ENCODE results near the gene KDM1B.
"Not testable (repeated sequence)": the region's sequence is repeated elsewhere in the genome, so short reads cannot be mapped to it uniquely, and the experiment has no call there.

The KDM1B gene

DNA sequence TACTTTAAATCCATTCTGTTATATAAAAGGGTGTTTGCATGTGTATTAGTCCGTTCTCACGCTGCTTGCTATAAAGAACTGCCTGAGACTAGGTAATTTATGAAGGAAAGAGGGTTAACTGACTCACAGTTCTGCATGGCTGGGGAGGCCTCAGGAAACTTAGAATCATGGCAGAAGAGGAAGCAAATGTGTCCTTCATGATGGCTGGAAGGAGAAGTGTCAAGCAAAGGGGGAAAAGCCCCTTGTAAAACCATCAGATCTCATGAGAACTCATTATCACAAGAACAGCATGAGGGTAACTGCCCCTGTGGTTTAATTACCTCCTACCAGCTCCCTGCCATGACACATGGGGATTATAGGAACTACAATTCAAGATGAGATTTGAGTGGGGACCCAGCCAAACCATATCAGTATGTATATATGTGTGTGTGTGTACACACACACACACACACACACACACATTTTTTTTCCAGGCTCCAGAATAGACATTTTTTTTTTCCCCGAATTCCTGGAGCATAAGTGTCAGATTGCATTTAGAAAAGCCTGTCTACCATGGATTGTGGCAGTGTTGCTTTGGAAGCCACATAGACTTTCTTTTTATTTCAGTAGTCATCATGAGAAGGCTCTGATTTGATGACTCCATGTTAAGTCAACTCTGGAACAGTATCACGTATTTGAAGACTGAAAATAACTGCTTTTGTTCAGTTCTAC, 31.5 kb downstream of the KDM1B start:
- no peak for DNase-seq (ENCODE audit: low spot score)

DNA sequence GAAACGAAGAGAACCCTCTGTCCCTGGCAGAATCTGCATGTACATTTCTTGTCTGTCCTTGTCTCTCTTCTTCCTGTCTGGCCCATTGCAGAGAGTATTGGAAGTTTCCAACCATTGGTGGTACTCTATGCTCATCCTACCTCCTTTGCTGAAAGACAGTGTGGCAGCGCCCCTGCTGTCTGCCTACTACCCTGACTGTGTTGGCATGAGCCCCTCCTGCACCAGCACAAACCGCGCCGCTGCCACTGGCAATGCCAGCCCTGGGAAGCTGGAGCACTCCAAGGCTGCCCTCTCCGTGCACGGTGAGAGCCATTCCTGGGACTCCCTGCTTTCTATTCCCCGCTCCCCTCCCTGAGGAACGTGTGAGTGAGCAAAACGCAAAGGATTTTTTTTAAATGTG, 32.5 kb downstream of the KDM1B start:
- DNase-seq (ENCODE audit: low spot score) = no peak

DNA sequence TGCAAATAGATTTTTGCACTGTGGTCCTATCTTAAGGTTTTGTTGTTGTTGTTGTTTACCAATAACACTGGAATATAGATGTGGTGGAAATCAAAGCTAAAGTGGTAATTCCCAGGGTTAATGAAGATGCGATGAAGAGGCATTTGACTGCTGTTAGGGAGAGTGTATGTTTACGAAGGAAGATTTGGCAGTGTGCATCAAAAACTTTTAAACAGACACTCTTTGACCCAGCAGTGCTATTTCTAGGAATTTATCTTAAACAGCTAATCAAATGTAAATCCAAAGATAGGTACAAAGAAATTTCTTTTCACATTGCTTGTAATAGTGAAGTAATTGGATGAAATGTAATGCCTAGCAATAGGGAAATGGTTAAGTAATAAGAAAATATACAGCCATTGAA, 34.0 kb downstream of the KDM1B start:
- no peak for DNase-seq (ENCODE audit: low spot score)

DNA sequence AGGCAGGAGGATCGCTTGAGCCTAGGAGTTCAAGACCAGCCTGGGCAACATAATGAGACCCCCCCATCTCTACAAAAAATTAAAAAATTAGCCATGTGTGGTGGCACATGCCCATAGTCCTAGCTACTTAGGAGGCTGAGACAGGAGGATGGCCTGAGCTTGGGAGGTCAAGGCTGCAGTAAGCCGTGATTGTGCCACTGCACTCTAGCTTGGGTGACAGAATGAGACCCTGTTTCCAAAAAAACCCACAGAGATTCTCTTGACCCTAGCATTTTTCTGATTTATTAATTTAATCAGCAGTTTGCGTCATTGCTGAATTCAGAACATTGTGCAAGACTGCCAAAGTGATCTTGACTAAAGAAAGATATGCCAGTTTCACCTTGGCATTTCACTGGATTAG, 36.8 kb downstream of the KDM1B start:
- DNase-seq (ENCODE audit: low spot score) = no peak

DNA sequence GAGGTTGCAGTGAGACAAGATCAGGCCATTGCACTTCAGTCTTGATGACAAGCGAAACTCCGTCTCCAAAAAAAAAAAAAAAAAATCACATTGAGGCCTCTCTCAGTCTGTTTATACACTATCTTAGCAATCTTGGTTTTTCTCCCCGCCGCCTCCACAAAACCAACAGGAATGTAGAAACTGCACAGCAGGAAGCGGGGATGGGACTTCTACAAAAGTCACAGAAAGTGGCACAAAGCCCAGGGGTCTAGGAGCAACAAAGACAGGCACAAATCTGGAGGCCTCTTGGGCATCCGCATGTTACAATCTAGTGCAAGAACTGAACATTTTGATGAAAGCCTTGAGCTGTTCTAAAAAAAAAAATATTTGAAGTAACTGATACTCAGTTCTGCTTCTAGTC, 48.6 kb downstream of the KDM1B start:
- DNase-seq (ENCODE audit: low spot score) = no peak

DNA sequence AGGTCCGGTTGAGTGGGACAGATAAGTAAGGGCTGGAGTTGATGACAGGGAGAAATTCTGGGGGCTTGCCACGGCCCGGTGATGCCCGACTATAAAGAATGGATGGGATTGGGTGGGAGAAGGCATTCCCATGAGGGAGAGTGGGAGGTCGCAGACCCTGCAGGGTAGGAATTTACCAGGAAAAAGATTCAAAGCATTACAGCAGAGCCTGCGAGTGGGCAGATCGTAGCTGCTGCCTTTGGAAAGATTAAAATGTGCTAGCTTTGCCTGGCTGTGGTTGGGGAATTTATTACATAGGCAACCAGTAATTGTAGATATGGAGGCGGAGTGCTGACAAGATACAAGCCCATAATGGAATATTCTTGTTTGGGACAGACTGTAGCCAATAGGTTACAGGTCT, 49.5 kb downstream of the KDM1B start:
- DNase-seq (ENCODE audit: low spot score) = no peak

DNA sequence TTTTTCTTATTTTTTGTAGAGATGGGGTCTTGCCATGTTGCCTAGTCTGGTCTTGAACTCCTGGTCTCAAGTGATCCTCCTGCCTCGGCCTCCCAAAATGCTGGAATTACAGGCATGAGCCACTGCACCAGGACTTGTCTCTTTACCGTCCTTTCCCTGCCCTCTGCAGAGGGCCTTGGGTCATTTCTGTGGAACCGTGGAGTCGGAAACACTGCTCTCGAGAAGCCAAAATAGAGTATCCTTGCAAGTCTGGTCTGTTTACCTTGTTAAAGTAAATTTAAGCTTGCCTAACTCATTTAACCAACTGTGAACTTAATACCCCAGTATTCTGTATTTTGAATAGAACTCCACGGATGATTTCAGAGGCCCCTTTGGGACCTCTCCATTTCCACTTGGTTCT, 51.4 kb downstream of the KDM1B start:
- DNase-seq (ENCODE audit: low spot score) = no peak

DNA sequence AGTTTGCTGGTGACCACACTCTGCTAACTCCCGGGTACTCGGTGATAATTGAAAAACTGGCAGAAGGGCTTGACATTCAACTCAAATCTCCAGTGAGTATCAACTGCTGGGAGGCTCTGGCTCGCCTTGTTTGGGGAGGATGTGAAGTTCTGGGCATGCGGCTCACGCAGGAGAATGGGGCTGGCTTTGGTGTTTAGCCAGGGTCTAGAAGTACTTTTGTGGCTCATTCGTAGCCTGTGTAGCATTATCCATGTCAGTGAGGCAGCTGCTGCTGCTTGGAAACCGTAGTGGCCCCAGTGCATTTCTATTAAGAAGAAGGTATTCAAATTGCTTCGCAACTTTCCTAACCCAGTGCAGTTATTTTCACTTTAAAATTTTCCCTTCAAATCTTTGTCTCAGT, 52.2 kb downstream of the KDM1B start:
- DNase-seq (ENCODE audit: low spot score) = peak; percentile 18

DNA sequence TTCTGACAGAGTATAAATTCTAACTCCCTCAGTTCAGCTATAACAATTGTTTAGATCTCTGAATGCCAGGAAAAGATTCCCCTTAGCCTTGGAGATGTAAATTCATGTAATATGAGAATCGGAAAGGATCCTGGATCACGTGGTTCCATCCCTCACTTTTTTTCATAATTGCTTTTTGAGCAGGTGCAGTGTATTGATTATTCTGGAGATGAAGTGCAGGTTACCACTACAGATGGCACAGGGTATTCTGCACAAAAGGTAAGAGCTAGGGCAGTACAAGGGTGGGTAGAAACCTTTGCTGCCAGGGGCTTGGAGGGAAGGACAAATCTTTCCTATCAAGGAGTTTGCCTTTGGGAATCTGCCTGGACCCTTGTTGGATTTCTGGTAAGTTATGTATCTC, 52.7 kb downstream of the KDM1B start:
- no peak for DNase-seq (ENCODE audit: low spot score)

DNA sequence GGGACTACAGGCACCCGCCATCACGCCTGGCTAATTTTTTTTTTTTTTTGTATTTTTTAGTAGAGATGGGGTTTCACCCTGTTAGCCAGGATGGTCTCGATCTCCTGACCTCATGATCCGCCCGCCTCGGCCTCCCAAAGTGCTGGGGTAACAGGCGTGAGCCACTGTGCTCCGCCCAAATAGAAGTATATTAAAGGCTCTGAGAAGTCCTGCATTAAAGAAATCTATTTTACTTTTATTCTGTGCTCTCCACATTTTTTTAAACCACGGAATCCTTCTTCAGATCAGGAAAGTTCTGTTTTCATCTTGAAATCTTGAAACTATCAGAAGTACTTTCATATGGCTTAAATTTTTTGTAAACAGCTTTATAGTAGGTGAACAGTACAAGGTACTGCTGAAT, 53.6 kb downstream of the KDM1B start:
- not testable (repeated sequence) for DNase-seq (ENCODE audit: low spot score)

DNA sequence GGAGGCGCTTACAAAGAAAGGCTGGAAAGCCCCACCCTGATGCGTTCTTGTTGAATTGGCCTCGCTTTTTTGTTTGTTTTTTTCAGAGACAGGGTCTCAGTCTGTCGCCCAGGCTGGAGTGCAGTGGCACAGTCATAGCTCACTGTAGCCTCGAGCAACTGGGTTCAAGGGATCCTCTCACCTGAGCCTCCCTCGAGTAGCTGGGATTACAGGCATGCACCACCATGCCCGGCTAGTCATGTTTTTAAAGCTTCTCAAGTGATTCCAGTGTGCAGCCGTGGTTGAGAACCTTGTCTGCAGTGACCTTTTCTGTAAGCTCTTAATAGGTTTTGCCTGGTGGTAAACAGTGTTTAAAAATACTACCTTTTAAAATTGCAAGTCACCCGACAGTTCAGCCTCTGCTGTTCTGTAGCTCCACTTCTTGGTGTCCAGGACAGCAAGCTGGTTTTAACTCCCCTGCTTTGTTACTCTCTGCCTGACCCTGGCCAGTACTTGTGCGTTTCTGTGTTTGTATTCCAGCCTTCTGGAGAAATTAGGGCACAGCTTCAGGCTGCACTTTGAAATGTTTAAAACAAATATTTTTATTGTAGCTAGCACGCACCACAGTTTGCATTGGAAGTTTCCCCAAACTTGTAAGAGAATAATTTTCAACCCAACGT, 54.4 kb downstream of the KDM1B start:
- DNase-seq (ENCODE audit: low spot score) = no peak

DNA sequence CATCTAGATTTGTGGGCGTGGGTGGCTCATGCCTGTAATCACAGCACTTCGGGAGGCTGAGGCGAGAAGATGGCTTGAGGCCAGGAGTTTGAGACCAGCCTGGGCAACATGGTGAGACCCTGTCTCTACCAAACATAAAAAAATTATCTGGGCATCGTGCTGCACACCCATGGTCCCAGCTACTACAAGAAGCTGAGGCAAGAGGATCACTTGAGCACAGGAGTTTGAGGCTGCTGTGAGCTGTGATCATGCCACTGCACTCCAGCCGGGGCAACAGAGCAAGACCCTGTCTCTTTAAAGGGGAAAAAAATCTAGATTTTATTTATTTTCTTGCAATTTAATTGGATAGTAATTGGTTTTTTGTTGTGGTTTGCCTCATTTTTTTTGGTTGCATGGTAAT, 55.5 kb downstream of the KDM1B start:
- no peak for DNase-seq (ENCODE audit: low spot score)

DNA sequence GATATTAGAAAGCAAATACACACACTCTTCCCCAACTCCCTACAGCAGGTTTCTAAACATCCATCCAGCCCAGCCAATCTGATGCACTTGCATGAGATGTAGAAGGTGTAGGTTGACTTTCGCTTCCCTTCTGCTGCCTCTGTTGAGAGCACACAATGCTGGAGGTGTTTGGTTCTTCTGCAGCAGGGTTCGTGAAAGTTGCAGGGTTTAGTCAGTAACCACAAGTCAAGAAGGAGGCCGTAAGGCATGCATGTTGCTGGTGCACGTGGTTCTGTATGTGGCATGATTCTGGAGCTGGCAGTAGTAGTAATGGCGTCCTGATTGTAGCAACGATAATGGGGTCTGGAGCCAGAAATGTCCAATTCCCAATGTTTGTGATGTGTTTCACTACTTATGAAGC, 56.1 kb downstream of the KDM1B start:
- DNase-seq (ENCODE audit: low spot score) = no peak

DNA sequence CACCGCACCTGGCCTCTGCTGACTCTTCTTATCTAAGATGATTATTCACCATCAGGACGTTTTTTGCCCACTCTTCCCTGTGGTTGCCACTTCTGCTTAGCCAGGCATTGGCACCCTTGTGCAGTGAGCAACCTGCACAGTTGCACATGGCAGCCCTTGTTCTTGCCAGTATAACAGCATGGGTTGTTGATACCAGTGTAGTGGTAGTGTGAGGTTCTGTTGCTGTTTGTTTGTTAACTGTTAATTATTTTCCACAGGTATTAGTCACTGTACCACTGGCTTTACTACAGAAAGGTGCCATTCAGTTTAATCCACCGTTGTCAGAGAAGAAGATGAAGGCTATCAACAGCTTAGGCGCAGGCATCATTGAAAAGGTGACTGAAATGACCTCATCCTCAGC, 57.0 kb downstream of the KDM1B start:
- DNase-seq (ENCODE audit: low spot score) = no peak

DNA sequence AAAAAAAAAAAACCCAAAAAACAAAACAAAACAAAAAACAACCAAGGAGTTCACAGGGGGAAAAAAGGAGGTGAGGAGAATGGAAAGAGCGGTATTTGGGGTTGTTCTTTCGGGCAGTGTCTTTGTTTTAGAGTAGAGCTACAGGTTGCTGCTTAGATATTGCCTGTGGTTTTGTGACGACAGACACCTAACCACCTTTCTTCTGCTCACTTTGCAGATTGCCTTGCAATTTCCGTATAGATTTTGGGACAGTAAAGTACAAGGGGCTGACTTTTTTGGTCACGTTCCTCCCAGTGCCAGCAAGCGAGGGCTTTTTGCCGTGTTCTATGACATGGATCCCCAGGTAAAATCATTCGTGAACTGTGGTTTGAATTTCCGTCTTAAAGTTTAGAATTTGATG, 58.2 kb downstream of the KDM1B start:
- no peak for DNase-seq (ENCODE audit: low spot score)

DNA sequence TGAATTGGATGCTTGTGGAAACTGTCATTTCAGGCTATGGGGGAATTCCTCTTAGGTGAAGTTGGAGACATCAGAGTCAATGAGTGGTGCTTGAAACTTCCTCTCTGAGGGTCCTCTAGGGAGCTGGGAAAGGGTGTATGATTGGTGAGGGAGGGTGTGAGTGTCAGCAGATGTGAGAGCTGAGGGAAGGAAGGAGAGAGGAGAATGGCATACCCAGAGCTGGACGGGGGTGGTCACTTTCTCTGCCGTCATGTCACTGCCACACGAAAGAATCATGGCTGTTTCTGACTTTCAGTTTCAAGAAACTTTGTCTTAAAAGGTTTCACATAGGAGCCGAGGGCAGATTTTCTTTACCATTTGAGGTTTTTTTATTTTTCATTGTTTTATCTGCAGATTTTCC, 58.8 kb downstream of the KDM1B start:
- no peak for DNase-seq (ENCODE audit: low spot score)

DNA sequence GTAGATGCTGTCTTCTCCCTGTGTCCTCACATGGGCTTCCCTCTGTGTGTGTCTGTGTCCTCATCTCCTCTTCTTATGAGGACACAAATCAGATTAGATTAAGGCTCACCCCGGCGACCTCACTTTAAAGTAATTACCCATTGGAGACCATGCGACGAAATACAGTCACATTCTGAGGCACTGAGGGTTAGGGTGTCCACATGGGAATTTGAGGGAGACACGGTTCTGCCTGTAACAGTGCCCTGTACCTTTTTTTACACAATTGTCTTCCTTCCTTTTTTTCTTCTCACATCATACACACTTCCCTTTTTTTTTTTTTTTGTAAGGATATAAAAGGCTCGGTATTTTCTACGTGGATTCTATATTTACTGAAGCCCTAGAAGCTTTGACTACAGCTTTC, 60.2 kb downstream of the KDM1B start:
- no peak for DNase-seq (ENCODE audit: low spot score)

DNA sequence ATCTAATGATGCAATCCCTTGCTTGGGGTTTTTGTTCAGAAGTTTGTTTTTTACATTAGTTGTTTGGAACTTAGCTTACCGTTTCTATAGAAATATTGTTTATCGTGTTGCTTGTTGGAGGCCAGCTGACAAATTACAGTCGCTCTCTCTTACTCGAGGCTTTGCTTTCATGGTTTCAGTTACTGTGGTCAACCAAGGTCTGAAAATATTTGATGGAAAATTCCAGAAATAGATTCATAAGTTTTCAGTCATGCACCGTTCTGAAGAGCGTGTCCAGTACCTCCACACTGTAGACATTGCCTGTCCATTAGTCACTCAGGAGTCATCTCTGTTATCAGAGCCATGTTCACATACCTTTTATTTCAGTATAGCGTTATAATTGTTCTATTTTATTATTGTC, 61.2 kb downstream of the KDM1B start:
- no peak for DNase-seq (ENCODE audit: low spot score)

DNA sequence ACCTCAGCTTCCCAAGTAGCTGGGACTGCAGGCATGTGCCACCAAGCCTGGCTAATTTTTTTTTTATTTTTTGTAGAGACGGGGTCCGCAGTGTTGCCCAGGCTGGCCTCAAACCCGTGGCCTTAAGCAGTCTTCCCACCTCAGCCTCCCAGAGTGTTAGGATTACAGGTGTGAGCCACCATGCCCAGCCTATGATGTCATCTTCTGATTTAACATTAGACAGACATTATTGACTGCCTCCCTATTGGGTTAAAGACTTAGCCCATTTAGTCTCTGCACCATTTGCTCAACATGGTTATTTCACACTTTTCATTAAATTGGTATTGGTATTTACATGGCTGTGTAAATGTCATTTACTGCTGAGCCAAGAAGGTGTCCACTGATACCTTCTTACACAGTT, 63.0 kb downstream of the KDM1B start:
- no peak for DNase-seq (ENCODE audit: low spot score)

DNA sequence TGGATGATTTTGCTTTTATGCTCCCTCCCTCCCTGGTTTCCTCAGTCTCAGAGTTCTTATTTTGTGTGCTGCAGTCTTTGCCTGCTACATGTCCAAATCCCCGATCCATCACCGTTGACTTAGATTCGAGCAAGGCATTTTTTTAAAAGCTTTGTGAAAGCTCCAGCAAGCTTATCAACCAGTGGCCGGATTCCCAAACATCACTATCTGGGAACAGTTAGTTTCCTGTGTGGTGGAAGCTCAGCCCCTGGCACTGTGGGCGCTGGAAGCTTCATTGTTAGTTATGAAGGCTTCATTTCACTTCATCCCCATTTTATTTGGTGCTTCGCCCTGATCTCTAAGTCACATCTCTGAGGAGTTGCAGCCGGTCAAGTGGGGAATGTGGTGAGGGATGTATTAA, 64.4 kb downstream of the KDM1B start:
- no peak for DNase-seq (ENCODE audit: low spot score)

DNA sequence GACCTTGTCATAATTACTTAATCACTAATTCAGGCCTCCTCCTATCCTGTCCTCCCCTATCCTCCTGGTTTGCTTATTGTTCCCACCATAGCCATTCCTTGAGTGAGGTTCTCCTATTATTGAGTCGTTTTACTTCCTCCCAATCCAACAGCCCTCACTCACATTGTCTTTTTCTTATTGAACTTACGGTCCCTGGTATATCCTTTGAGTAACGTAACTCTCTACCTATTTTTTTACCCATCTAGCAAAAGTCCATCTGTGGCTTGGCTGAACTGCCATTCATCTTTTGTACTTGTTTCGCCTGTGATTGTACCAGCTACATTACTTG, 66.0 kb downstream of the KDM1B start:
- no peak for DNase-seq (ENCODE audit: low spot score)

DNA sequence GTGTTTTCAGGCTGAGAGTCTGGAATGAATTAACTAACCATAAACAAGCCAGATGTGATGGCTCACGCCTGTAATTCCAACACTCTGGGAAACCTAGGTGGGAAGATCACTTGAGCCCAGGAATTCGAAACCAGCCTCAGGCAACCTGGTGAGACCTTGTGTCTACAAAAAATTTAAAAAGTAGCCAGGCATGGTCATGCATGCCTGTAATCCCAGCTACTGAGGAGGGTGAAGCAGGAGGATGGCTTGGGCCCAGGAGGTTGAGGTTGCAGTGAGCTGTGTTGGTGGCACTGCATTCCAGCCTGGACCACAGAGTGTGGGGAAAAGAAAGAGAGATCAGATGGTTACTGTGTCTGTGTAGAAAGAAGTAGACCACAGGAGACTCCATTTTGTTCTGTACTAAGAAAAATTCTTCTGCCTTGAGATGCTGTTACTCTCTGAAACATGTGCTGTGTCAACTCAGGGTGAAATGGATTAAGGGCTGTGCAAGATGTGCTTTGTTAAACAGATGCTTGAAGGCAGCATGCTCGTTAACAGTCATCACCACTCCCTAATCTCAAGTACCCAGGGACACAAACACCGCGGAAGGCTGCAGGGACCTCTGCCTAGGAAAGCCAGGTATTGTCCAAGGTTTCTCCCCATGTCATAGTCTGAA, 71.4 kb downstream of the KDM1B start:
- DNase-seq (ENCODE audit: low spot score) = not testable (repeated sequence)

DNA sequence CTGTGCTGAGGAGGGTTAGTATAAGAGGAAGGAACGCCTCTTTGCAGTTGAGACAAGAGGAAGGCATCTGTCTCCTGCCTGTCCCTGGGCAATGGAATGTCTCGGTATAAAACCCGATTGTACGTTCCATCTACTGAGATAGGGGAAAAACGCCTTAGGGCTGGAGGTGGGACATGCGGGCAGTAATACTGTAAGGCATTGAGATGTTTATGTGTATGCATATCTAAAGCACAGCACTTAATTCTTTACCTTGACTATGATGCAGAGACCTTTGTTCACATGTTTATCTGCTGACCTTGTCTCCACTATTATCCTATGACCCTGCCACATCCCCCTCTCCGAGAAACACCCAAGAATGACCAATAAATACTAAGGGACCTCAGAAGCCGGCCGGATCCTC, 71.9 kb downstream of the KDM1B start:
- DNase-seq (ENCODE audit: low spot score) = not testable (repeated sequence)

DNA sequence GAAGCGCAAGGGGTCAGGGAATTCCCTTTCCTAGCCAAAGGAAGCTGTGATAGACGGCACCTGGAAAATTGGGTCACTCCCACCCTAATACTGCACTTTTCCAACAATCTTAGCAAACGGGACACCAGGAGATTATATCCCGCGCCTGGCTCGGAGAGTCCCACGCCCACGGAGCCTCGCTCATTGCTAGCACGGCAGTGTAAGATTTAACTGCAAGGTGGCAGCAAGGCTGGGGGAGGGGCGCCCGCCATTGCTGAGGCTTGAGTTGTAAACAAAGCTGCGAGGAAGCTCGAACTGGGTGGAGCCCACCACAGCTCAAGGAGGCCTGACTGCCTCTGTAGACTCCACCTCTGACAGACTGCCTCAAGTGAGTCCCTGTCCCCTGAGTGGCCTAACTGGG, 73.4 kb downstream of the KDM1B start:
- not testable (repeated sequence) for DNase-seq (ENCODE audit: low spot score)

Data from putamen (tissue), 1 donor.